ENCODE measurements around the gene CDKAL1.

CDKAL1 gene

GRCh38 chr6:21070620-21071019 is 536.4 kb downstream of the CDKAL1 start:
- peaks cover 5 to 8% of the 10 kb centered on the region in 2 donors for H3K9me3 ChIP-seq (ENCODE audit: control insufficient read depth in 1 of 2, low read length in 2 of 2)
- H3K4me1 ChIP-seq (ENCODE audit: control insufficient read depth in 1 of 2, insufficient read depth in 2 of 2, low read length in 2 of 2): no peaks in the 10 kb centered on the region
- no peak overlapping the region for H3K27ac ChIP-seq (ENCODE audit: low read length)
- peaks cover 0 to 4% of the 10 kb centered on the region in 2 donors for H3K36me3 ChIP-seq (ENCODE audit: control insufficient read depth in 1 of 2, insufficient read depth in 2 of 2, low read length in 2 of 2)
- no peaks in the 10 kb centered on the region for H3K27me3 ChIP-seq (ENCODE audit: low read depth, low read length)
- no peak overlapping the region for H3K4me3 ChIP-seq (ENCODE audit: low read depth in 1 of 2, low read length in 2 of 2)

DNA sequence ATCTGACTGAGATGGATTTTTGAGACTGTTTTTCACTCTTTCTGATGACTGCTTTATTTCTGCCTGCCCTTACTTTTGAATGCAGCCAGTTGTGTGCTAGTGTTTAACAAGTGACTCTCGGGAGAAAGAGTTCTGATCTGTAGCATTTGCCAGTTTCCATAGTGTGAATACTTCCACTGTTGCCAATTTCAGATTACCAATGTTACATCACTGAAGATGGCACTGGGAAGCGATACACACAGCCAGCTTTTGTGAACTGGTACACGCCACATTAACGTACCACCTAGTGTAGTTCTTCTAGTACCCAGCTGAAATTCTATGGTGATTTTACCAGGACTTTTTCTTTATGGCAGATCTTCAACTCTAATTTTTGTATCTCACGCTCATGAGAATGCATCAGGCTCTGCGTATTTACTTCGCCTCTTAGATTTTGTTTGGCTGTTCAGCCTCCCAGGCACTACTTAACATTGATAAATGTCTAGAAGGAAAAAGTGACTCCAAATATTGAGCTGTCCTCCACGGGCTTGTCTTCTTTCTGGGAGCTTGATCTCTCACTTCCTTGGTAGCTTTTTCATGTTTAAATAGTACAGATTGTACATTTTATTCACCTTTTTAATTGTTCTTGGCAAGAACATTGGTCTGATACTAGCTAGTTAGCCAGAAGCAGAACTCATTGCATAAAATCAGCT is 537.7 kb downstream of the CDKAL1 start:
- Histone ChIP-seq H3K27ac (ENCODE audit: low read length) (no peak overlapping the region), H3K27me3 (ENCODE audit: low read depth, low read length) (no peaks in the 10 kb centered on the region), H3K9me3 (ENCODE audit: control insufficient read depth in 1 of 2, low read length in 2 of 2) (peaks cover 5 to 8% of the 10 kb centered on the region in 2 donors), H3K36me3 (ENCODE audit: control insufficient read depth in 1 of 2, insufficient read depth in 2 of 2, low read length in 2 of 2) (peaks cover 0 to 4% of the 10 kb centered on the region in 2 donors), H3K4me3 (ENCODE audit: low read depth in 1 of 2, low read length in 2 of 2) (no peak overlapping the region), H3K4me1 (ENCODE audit: control insufficient read depth in 1 of 2, insufficient read depth in 2 of 2, low read length in 2 of 2) (no peaks in the 10 kb centered on the region)

GRCh38 chr6:21073318-21073839 is 539.1 kb downstream of the CDKAL1 start:
- Histone ChIP-seq H3K27me3 (ENCODE audit: low read depth, low read length) (no peaks in the 10 kb centered on the region), H3K9me3 (ENCODE audit: control insufficient read depth in 1 of 2, low read length in 2 of 2) (peaks cover 5 to 8% of the 10 kb centered on the region in 2 donors), H3K27ac (ENCODE audit: low read length) (no peak overlapping the region), H3K4me1 (ENCODE audit: control insufficient read depth in 1 of 2, insufficient read depth in 2 of 2, low read length in 2 of 2) (no peaks in the 10 kb centered on the region), H3K36me3 (ENCODE audit: control insufficient read depth in 1 of 2, insufficient read depth in 2 of 2, low read length in 2 of 2) (peaks cover 0 to 4% of the 10 kb centered on the region in 2 donors), H3K4me3 (ENCODE audit: low read depth in 1 of 2, low read length in 2 of 2) (no peak overlapping the region)

DNA sequence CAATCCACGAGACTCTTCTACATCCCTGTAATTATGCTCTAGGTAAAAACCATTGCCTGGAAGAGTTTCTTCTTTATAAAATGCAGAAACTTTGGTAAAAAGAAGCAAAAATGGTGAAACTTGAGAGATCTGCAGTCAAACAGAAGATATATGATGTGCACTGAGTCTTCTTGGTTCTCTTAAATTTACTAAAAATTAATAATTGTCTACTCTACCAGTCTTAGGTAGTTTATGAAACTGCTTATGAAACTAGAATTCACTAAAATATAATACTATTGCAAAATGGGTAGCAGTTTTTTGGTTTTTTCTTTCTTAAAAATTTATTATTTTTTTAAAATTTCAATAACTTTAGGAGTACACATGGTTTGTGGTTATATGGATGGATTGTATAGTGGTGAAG is 540.2 kb downstream of the CDKAL1 start:
- Histone ChIP-seq H3K9me3 (ENCODE audit: control insufficient read depth in 1 of 2, low read length in 2 of 2) (peaks cover 5 to 8% of the 10 kb centered on the region in 2 donors), H3K36me3 (ENCODE audit: control insufficient read depth in 1 of 2, insufficient read depth in 2 of 2, low read length in 2 of 2) (peaks cover 0 to 4% of the 10 kb centered on the region in 2 donors), H3K4me3 (ENCODE audit: low read depth in 1 of 2, low read length in 2 of 2) (no peak overlapping the region), H3K27me3 (ENCODE audit: low read depth, low read length) (no peaks in the 10 kb centered on the region), H3K27ac (ENCODE audit: low read length) (no peak overlapping the region), H3K4me1 (ENCODE audit: control insufficient read depth in 1 of 2, insufficient read depth in 2 of 2, low read length in 2 of 2) (no peaks in the 10 kb centered on the region)

- peaks cover 0 to 4% of the 10 kb centered on the region in 2 donors for H3K36me3 ChIP-seq (ENCODE audit: control insufficient read depth in 1 of 2, insufficient read depth in 2 of 2, low read length in 2 of 2)
- H3K27ac ChIP-seq (ENCODE audit: low read length): no peak overlapping the region
- H3K9me3 ChIP-seq (ENCODE audit: control insufficient read depth in 1 of 2, low read length in 2 of 2): peaks cover 5% of the 10 kb centered on the region in 2 donors
- no peaks in the 10 kb centered on the region for H3K27me3 ChIP-seq (ENCODE audit: low read depth, low read length)
- H3K4me3 ChIP-seq (ENCODE audit: low read depth in 1 of 2, low read length in 2 of 2): no peak overlapping the region
- no peaks in the 10 kb centered on the region for H3K4me1 ChIP-seq (ENCODE audit: control insufficient read depth in 1 of 2, insufficient read depth in 2 of 2, low read length in 2 of 2)
These were observed 541.7 kb downstream of the CDKAL1 start for GRCh38 chr6:21075986-21076385.

DNA sequence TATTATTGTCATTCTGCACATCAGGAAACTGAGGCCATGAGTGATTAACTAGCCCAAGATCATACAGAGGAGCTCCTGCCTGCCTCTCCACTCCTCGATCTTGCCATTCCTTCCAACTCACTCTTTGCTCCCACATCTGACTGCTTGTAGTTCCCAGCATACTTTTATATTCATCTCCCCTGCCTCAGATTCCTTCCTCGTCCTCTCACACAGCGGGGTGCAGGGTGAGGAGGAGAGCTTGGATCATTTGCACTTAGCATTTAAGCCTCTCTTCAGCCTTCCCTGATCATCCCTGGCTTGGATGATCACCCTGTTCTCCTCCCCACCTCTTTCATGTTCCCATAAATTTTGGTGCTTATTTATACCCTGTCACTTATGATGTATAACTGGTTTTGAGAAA is 544.2 kb downstream of the CDKAL1 start:
- Histone ChIP-seq H3K27me3 (ENCODE audit: low read depth, low read length) (no peaks in the 10 kb centered on the region), H3K9me3 (ENCODE audit: control insufficient read depth in 1 of 2, low read length in 2 of 2) (peaks cover under 1% of the 10 kb centered on the region in 2 donors)

DNA sequence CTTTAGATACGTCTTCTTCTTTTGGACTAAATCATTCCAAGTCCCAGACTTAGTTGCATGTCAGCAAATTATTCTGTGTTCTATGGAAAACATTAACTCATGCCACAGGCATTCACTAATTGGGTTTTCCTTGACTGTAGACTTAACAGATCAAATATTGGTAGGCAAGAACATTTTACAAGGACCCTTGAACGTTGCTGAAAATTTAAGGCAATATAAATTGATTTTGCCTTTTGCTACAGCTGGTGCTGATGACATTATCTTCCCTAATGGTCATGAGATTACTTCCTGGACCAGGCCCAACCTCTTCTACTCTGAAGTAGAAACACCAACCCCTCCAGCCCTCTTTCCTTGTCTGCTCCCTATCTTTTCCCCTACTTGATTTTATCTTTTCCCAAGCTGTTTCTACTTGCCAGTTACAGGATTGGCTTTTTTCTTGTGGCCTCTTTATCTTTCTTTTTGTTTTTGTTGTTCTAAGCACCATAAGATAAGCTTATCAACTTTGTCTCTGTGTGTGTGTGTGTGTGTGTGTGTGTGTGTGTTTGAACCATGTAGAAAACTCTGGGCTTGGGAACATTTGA is 545.3 kb downstream of the CDKAL1 start:
- Histone ChIP-seq H3K27ac (ENCODE audit: low read length) (no peak overlapping the region), H3K36me3 (ENCODE audit: control insufficient read depth in 1 of 2, insufficient read depth in 2 of 2, low read length in 2 of 2) (no peaks in the 10 kb centered on the region), H3K4me3 (ENCODE audit: low read depth in 1 of 2, low read length in 2 of 2) (no peak overlapping the region), H3K27me3 (ENCODE audit: low read depth, low read length) (no peaks in the 10 kb centered on the region), H3K4me1 (ENCODE audit: control insufficient read depth in 1 of 2, insufficient read depth in 2 of 2, low read length in 2 of 2) (no peaks in the 10 kb centered on the region), H3K9me3 (ENCODE audit: control insufficient read depth in 1 of 2, low read length in 2 of 2) (no peaks in the 10 kb centered on the region)

More for the DNA sequence above, 544.2 kb downstream of the CDKAL1 start:
- no peak overlapping the region for H3K27ac ChIP-seq (ENCODE audit: low read length)
- no peak overlapping the region for H3K4me3 ChIP-seq (ENCODE audit: low read depth in 1 of 2, low read length in 2 of 2)
- H3K4me1 ChIP-seq (ENCODE audit: control insufficient read depth in 1 of 2, insufficient read depth in 2 of 2, low read length in 2 of 2): no peaks in the 10 kb centered on the region
- H3K36me3 ChIP-seq (ENCODE audit: control insufficient read depth in 1 of 2, insufficient read depth in 2 of 2, low read length in 2 of 2): peaks cover 0 to under 1% of the 10 kb centered on the region in 2 donors

- Histone ChIP-seq H3K4me3 (ENCODE audit: low read depth in 1 of 2, low read length in 2 of 2) (no peak overlapping the region), H3K27me3 (ENCODE audit: low read depth, low read length) (no peaks in the 10 kb centered on the region), H3K9me3 (ENCODE audit: control insufficient read depth in 1 of 2, low read length in 2 of 2) (no peaks in the 10 kb centered on the region), H3K4me1 (ENCODE audit: control insufficient read depth in 1 of 2, insufficient read depth in 2 of 2, low read length in 2 of 2) (no peaks in the 10 kb centered on the region), H3K27ac (ENCODE audit: low read length) (no peak overlapping the region), H3K36me3 (ENCODE audit: control insufficient read depth in 1 of 2, insufficient read depth in 2 of 2, low read length in 2 of 2) (no peaks in the 10 kb centered on the region)
These were observed 546.0 kb downstream of the CDKAL1 start for GRCh38 chr6:21080221-21080620.

DNA sequence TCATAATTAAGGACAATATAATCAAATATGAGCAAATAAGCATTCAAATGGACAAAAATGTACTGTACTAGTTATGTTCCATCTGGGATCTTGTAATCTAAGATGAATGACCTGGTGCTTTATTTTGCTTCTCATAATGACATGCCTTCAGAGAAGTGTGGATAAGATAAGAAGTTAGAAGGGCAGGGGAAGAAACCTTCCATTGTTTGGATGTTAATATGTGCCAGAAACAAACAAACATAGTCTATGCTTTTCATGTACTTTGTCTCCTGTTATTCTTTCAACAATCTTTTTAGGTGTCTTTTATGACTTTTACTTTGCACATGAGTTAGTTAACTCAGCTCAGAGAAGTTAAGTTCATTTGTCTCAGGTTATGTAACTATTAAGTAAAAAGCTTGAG is 547.8 kb downstream of the CDKAL1 start:
- Histone ChIP-seq H3K36me3 (ENCODE audit: control insufficient read depth in 1 of 2, insufficient read depth in 2 of 2, low read length in 2 of 2) (no peaks in the 10 kb centered on the region), H3K4me1 (ENCODE audit: control insufficient read depth in 1 of 2, insufficient read depth in 2 of 2, low read length in 2 of 2) (no peaks in the 10 kb centered on the region), H3K9me3 (ENCODE audit: control insufficient read depth in 1 of 2, low read length in 2 of 2) (no peaks in the 10 kb centered on the region), H3K27me3 (ENCODE audit: low read depth, low read length) (no peaks in the 10 kb centered on the region), H3K4me3 (ENCODE audit: low read depth in 1 of 2, low read length in 2 of 2) (no peak overlapping the region), H3K27ac (ENCODE audit: low read length) (no peak overlapping the region)

DNA sequence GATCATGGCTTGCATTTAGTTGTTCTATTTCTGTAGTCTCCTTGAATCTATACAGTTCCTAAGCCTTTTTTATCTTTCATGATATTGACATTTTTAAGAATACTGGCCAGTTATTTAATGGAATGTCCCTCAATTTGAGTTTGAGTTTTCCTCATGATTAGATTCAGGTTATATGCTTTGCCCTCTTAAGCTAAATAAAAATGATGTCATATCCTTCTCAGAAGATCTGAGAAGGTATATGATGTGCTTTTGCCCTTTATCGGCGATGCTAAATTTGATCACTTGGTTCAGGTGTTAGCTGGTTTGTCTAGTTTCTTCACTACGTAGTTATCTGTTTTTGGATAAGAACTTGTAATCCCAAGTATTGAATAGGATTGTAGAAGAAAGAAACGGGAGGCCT is 549.5 kb downstream of the CDKAL1 start:
- Histone ChIP-seq H3K27me3 (ENCODE audit: low read depth, low read length) (no peaks in the 10 kb centered on the region), H3K4me3 (ENCODE audit: low read depth in 1 of 2, low read length in 2 of 2) (no peak overlapping the region), H3K36me3 (ENCODE audit: control insufficient read depth in 1 of 2, insufficient read depth in 2 of 2, low read length in 2 of 2) (no peaks in the 10 kb centered on the region), H3K27ac (ENCODE audit: low read length) (no peak overlapping the region), H3K4me1 (ENCODE audit: control insufficient read depth in 1 of 2, insufficient read depth in 2 of 2, low read length in 2 of 2) (no peaks in the 10 kb centered on the region), H3K9me3 (ENCODE audit: control insufficient read depth in 1 of 2, low read length in 2 of 2) (no peaks in the 10 kb centered on the region)

GRCh38 chr6:21084656-21085055 is 550.4 kb downstream of the CDKAL1 start:
- Histone ChIP-seq H3K36me3 (ENCODE audit: control insufficient read depth in 1 of 2, insufficient read depth in 2 of 2, low read length in 2 of 2) (no peaks in the 10 kb centered on the region), H3K27ac (ENCODE audit: low read length) (no peak overlapping the region), H3K4me1 (ENCODE audit: control insufficient read depth in 1 of 2, insufficient read depth in 2 of 2, low read length in 2 of 2) (no peaks in the 10 kb centered on the region), H3K9me3 (ENCODE audit: control insufficient read depth in 1 of 2, low read length in 2 of 2) (no peaks in the 10 kb centered on the region), H3K27me3 (ENCODE audit: low read depth, low read length) (no peaks in the 10 kb centered on the region), H3K4me3 (ENCODE audit: low read depth in 1 of 2, low read length in 2 of 2) (no peak overlapping the region)
